ENCODE measurements around the gene CDC37L1. TPM values are rescaled to one million over a fixed set of nuclear protein-coding genes. Genes with fewer than 3 reads are reported as not detected.
A peak's percentile ranks its signal among the peaks of the same experiment; 100 is the strongest.

Gene CDC37L1
- total and polyA plus RNA-seq, 2 donors (not counting 1 experiment from before 2014, with no cell fraction given), result 15.2 to 16.7 TPM

GRCh38 chr9:4661165-4661564 is 18.2 kb upstream of the CDC37L1 start:
- TF ChIP-seq EZH2 (IDR thresholded peaks at IDR 0.05; ENCODE audit: low read length, missing control alignments), result no peak
- TF ChIP-seq, protein P1, sequence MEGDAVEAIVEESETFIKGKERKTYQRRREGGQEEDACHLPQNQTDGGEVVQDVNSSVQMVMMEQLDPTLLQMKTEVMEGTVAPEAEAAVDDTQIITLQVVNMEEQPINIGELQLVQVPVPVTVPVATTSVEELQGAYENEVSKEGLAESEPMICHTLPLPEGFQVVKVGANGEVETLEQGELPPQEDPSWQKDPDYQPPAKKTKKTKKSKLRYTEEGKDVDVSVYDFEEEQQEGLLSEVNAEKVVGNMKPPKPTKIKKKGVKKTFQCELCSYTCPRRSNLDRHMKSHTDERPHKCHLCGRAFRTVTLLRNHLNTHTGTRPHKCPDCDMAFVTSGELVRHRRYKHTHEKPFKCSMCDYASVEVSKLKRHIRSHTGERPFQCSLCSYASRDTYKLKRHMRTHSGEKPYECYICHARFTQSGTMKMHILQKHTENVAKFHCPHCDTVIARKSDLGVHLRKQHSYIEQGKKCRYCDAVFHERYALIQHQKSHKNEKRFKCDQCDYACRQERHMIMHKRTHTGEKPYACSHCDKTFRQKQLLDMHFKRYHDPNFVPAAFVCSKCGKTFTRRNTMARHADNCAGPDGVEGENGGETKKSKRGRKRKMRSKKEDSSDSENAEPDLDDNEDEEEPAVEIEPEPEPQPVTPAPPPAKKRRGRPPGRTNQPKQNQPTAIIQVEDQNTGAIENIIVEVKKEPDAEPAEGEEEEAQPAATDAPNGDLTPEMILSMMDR (conservative IDR thresholded peaks at IDR 0.05 in 1 of 2, IDR thresholded peaks at IDR 0.05 in 1 of 2; ENCODE audit: low read depth in 1 of 2, low read length in 2 of 2), result no peak
- DNase-seq (ENCODE audit: low read depth in 2 of 2), result peak in 1 of 2 donors; percentile 65
- no peaks in the 10 kb centered on the region for H4K20me1 ChIP-seq (ENCODE audit: control insufficient read depth, extremely low read depth, insufficient read depth, low read length)
- H3K9me3 ChIP-seq (ENCODE audit: control insufficient read depth, insufficient read depth, low read depth, low read length), result no peaks in the 10 kb centered on the region
- peaks cover 13% of the 10 kb centered on the region for H3K4me1 ChIP-seq (ENCODE audit: control insufficient read depth, extremely low read depth, insufficient read depth, low read length)
- no peaks in the 10 kb centered on the region for H3K36me3 ChIP-seq (ENCODE audit: control insufficient read depth, insufficient read depth, low read length)
- H3K4me2 ChIP-seq (ENCODE audit: extremely low read depth, insufficient read depth, low read length), result peak overlapping the region; percentile 94
- H3K27ac ChIP-seq (ENCODE audit: insufficient read depth, low read length), result no peak overlapping the region
- H3K4me3 ChIP-seq (replicated peaks in 1 of 4; ENCODE audit: control extremely low read depth in 1 of 4, insufficient read depth in 1 of 4, low read depth in 3 of 4, low read length in 4 of 4), result peak overlapping the region in 1 of 4 experiments; percentile 79
- no peaks in the 10 kb centered on the region for H3K27me3 ChIP-seq (ENCODE audit: control insufficient read depth, insufficient read depth, low read length)
- H3K9ac ChIP-seq (ENCODE audit: insufficient read depth, low read length), result no peak overlapping the region
- H2AFZ ChIP-seq (ENCODE audit: low read length), result no peak overlapping the region
- no peaks in the 10 kb centered on the region for H3K79me2 ChIP-seq (ENCODE audit: control insufficient read depth, insufficient read depth, low read length)

- H3K4me1 ChIP-seq (ENCODE audit: control insufficient read depth, extremely low read depth, insufficient read depth, low read length), result peaks cover 13% of the 10 kb centered on the region
Measured at GRCh38 chr9:4661611-4662010, 17.8 kb upstream of the CDC37L1 start.

GRCh38 chr9:4662108-4662988 is 17.0 kb upstream of the CDC37L1 start, which contains the start of gene PLPP6:
TSS of gene PLPP6 (plus strand) at chr9:4662294. CDS start at chr9:4662376, 82 bp downstream.
- peak; percentile 80 for DNase-seq (ENCODE audit: low read depth in 2 of 2)
- no peaks in the 10 kb centered on the region for H3K27me3 ChIP-seq (ENCODE audit: control insufficient read depth, insufficient read depth, low read length)
- H2AFZ ChIP-seq (ENCODE audit: low read length), result peak within 1 kb of the TSS; percentile 72
- H3K36me3 ChIP-seq (ENCODE audit: control insufficient read depth, insufficient read depth, low read length), result no peaks in the 10 kb centered on the region
- H3K27ac ChIP-seq (ENCODE audit: insufficient read depth, low read length), result peak within 1 kb of the TSS; percentile 44
- peak within 1 kb of the TSS; percentile 94 for H3K4me2 ChIP-seq (ENCODE audit: extremely low read depth, insufficient read depth, low read length)
- peaks cover 13% of the 10 kb centered on the region for H3K4me1 ChIP-seq (ENCODE audit: control insufficient read depth, extremely low read depth, insufficient read depth, low read length)
- no peaks in the 10 kb centered on the region for H3K79me2 ChIP-seq (ENCODE audit: control insufficient read depth, insufficient read depth, low read length)
- no peaks in the 10 kb centered on the region for H3K9me3 ChIP-seq (ENCODE audit: control insufficient read depth, insufficient read depth, low read depth, low read length)
- peak within 1 kb of the TSS; percentile 56 to 79 (median 70) for H3K4me3 ChIP-seq (replicated peaks in 1 of 4; ENCODE audit: control extremely low read depth in 1 of 4, insufficient read depth in 1 of 4, low read depth in 3 of 4, low read length in 4 of 4)
- peak within 1 kb of the TSS; percentile 73 for H3K9ac ChIP-seq (ENCODE audit: insufficient read depth, low read length)
- H4K20me1 ChIP-seq (ENCODE audit: control insufficient read depth, extremely low read depth, insufficient read depth, low read length), result no peaks in the 10 kb centered on the region
- no peak for TF ChIP-seq EZH2 (IDR thresholded peaks at IDR 0.05; ENCODE audit: low read length, missing control alignments)
- TF ChIP-seq, protein P1 (conservative IDR thresholded peaks at IDR 0.05 in 1 of 2, IDR thresholded peaks at IDR 0.05 in 1 of 2; ENCODE audit: low read depth in 1 of 2, low read length in 2 of 2), result peak; percentile 50 to 62

More at GRCh38 chr9:4661611-4662010, 17.8 kb upstream of the CDC37L1 start:
- no peak for TF ChIP-seq EZH2 (IDR thresholded peaks at IDR 0.05; ENCODE audit: low read length, missing control alignments)
- TF ChIP-seq, protein P1 (conservative IDR thresholded peaks at IDR 0.05 in 1 of 2, IDR thresholded peaks at IDR 0.05 in 1 of 2; ENCODE audit: low read depth in 1 of 2, low read length in 2 of 2), result no peak
- Histone ChIP-seq H3K4me2 (ENCODE audit: extremely low read depth, insufficient read depth, low read length) (peak overlapping the region; percentile 94), H3K9me3 (ENCODE audit: control insufficient read depth, insufficient read depth, low read depth, low read length) (no peaks in the 10 kb centered on the region), H3K4me3 (replicated peaks in 1 of 4; ENCODE audit: control extremely low read depth in 1 of 4, insufficient read depth in 1 of 4, low read depth in 3 of 4, low read length in 4 of 4) (peak overlapping the region; percentile 56 to 79 (median 70)), H3K36me3 (ENCODE audit: control insufficient read depth, insufficient read depth, low read length) (no peaks in the 10 kb centered on the region), H3K27ac (ENCODE audit: insufficient read depth, low read length) (peak overlapping the region; percentile 44), H3K9ac (ENCODE audit: insufficient read depth, low read length) (no peak overlapping the region), H4K20me1 (ENCODE audit: control insufficient read depth, extremely low read depth, insufficient read depth, low read length) (no peaks in the 10 kb centered on the region), H3K27me3 (ENCODE audit: control insufficient read depth, insufficient read depth, low read length) (no peaks in the 10 kb centered on the region), H2AFZ (ENCODE audit: low read length) (peak overlapping the region; percentile 63), H3K79me2 (ENCODE audit: control insufficient read depth, insufficient read depth, low read length) (no peaks in the 10 kb centered on the region)
- DNase-seq (ENCODE audit: low read depth in 2 of 2), result peak in 1 of 2 donors; percentile 72
